ENCODE data around the gene TAS2R9. TPM values are rescaled to one million over a fixed set of nuclear protein-coding genes. Genes with fewer than 3 reads are reported as not detected.

TAS2R9 gene
- total RNA-seq, 1 experiment from 2014 or later = not detected

Other genes with a start within 250 kb of the TAS2R9 start
- gene MAGOHB, start 196.6 kb downstream of the TAS2R9 start, total RNA-seq (2014; rRNA removed) = 25.6 and 36.8 TPM in 2 replicates
- gene STYK1, start 136.1 kb downstream of the TAS2R9 start, total RNA-seq (2014; rRNA removed) = 4.3 and 8.6 TPM in 2 replicates
- 85.9 and 104 TPM in 2 replicates for gene YBX3, start 86.8 kb downstream of the TAS2R9 start, total RNA-seq (2014; rRNA removed)
- gene TAS2R7, start 7.5 kb downstream of the TAS2R9 start, total RNA-seq (2014; rRNA removed) = not detected in 2 replicates
- gene TAS2R8, start 2.9 kb downstream of the TAS2R9 start, total RNA-seq (2014; rRNA removed) = not detected in 2 replicates
- gene TAS2R10, start 16.2 kb upstream of the TAS2R9 start, total RNA-seq (2014; rRNA removed) = 0.44 and 0.58 TPM in 2 replicates
- gene PRR4, start 39.3 kb upstream of the TAS2R9 start, total RNA-seq (2014; rRNA removed) = 3.5 and 9.3 TPM in 2 replicates
- gene PRH1, start 74.1 kb upstream of the TAS2R9 start, total RNA-seq (2014; rRNA removed) = 5.7 and 9.5 TPM in 2 replicates
- 0.11 and 0.86 TPM in 2 replicates for gene TAS2R13, start 99.4 kb upstream of the TAS2R9 start, total RNA-seq (2014; rRNA removed)
- gene PRH2, start 119.1 kb upstream of the TAS2R9 start, total RNA-seq (2014; rRNA removed) = not detected in 2 replicates
- 1.6 and 1.8 TPM in 2 replicates for gene TAS2R14, start 129.1 kb upstream of the TAS2R9 start, total RNA-seq (2014; rRNA removed)
- gene TAS2R50, start 176.7 kb upstream of the TAS2R9 start, total RNA-seq (2014; rRNA removed) = 0.29 and 1.5 TPM in 2 replicates
- 0.11 and 0.46 TPM in 2 replicates for gene TAS2R20, start 188.1 kb upstream of the TAS2R9 start, total RNA-seq (2014; rRNA removed)
- not detected in 2 replicates for gene TAS2R19, start 212.5 kb upstream of the TAS2R9 start, total RNA-seq (2014; rRNA removed)
- gene TAS2R31, start 221.2 kb upstream of the TAS2R9 start, total RNA-seq (2014; rRNA removed) = 0.55 and 0.75 TPM in 2 replicates

Measured in PC-3 (cell line).